ENCODE data around the gene GNAQ. TPM values are rescaled to one million over a fixed set of nuclear protein-coding genes. Genes with fewer than 3 reads are reported as not detected.

GNAQ gene
- total RNA-seq, 6 donors from 2014 or later = 50.3 to 117 (median 94.3) TPM

GRCh38 chr9:77912895-77913693 is 118.5 kb downstream of the GNAQ start:
- no peak overlapping the region for H3K4me3 ChIP-seq
- H3K9me3 ChIP-seq = no peaks in the 10 kb centered on the region
- WGBS, 2 donors = 68 to 82% methylated on average over 3 of the region's 3 CpGs
- H3K36me3 ChIP-seq = no peaks in the 10 kb centered on the region
- ATAC-seq (ENCODE audit: low FRiP score in 2 of 2) = no peak
- peaks cover 9 to 27% (median 10%) of the 10 kb centered on the region in 4 donors for H3K4me1 ChIP-seq
- TF ChIP-seq CTCF (IDR thresholded peaks at IDR 0.05) (no peak), POLR2A (IDR thresholded peaks at IDR 0.05) (no peak), EP300 (IDR thresholded peaks at IDR 0.05) (no peak), POLR2AphosphoS5 (IDR thresholded peaks at IDR 0.05) (no peak)
- H3K27ac ChIP-seq = no peak overlapping the region
- no peaks in the 10 kb centered on the region for H3K27me3 ChIP-seq
- DNase-seq = no peak

GRCh38 chr9:77911928-77912327 is 119.7 kb downstream of the GNAQ start:
- no peak for DNase-seq
- no peak for TF ChIP-seq POLR2A (IDR thresholded peaks at IDR 0.05)
- no peak for TF ChIP-seq EP300 (IDR thresholded peaks at IDR 0.05)
- no peak for TF ChIP-seq CTCF (IDR thresholded peaks at IDR 0.05)
- TF ChIP-seq POLR2AphosphoS5 (IDR thresholded peaks at IDR 0.05) = no peak
- Histone ChIP-seq H3K4me1 (peaks cover 9 to 25% (median 12%) of the 10 kb centered on the region in 4 donors), H3K4me3 (no peak overlapping the region), H3K27ac (no peak overlapping the region), H3K27me3 (no peaks in the 10 kb centered on the region), H3K9me3 (no peaks in the 10 kb centered on the region), H3K36me3 (no peaks in the 10 kb centered on the region)
- WGBS, 2 donors = 76 to 87% methylated on average over 2 of the region's 2 CpGs
- no peak for ATAC-seq (ENCODE audit: low FRiP score in 2 of 2)

- DNase-seq (no peak), ATAC-seq (ENCODE audit: low FRiP score in 2 of 2) (no peak)
- no peaks in the 10 kb centered on the region for H3K9me3 ChIP-seq
- no peaks in the 10 kb centered on the region for H3K27me3 ChIP-seq
- H3K27ac ChIP-seq = no peak overlapping the region
- no peaks in the 10 kb centered on the region for H3K36me3 ChIP-seq
- H3K4me1 ChIP-seq = peaks cover 9 to 27% (median 14%) of the 10 kb centered on the region in 4 donors
- TF ChIP-seq POLR2AphosphoS5 (IDR thresholded peaks at IDR 0.05) = no peak
- no peak for TF ChIP-seq CTCF (IDR thresholded peaks at IDR 0.05)
- H3K4me3 ChIP-seq = no peak overlapping the region
- 55 to 60% methylated on average over 5 of the region's 5 CpGs for WGBS, 2 donors
Measured at GRCh38 chr9:77910194-77910621, 121.4 kb downstream of the GNAQ start.

GRCh38 chr9:77909306-77909705 is 122.3 kb downstream of the GNAQ start:
- no peaks in the 10 kb centered on the region for H3K9me3 ChIP-seq
- no peak for DNase-seq
- no peak for TF ChIP-seq CTCF (IDR thresholded peaks at IDR 0.05)
- TF ChIP-seq POLR2AphosphoS5 (IDR thresholded peaks at IDR 0.05) = no peak
- TF ChIP-seq EP300 (IDR thresholded peaks at IDR 0.05) = no peak
- TF ChIP-seq POLR2A (IDR thresholded peaks at IDR 0.05) = no peak
- no peak overlapping the region for H3K4me3 ChIP-seq
- no peaks in the 10 kb centered on the region for H3K27me3 ChIP-seq
- H3K36me3 ChIP-seq = no peaks in the 10 kb centered on the region
- no peak overlapping the region for H3K27ac ChIP-seq
- WGBS, 2 donors = 47 to 71% methylated on average over 5 of the region's 5 CpGs
- H3K4me1 ChIP-seq = peaks cover 9 to 27% (median 14%) of the 10 kb centered on the region in 4 donors
- ATAC-seq (ENCODE audit: low FRiP score in 2 of 2) = no peak

- Histone ChIP-seq H3K27me3 (no peaks in the 10 kb centered on the region), H3K36me3 (no peaks in the 10 kb centered on the region), H3K4me3 (no peak overlapping the region), H3K27ac (no peak overlapping the region), H3K9me3 (no peaks in the 10 kb centered on the region), H3K4me1 (peaks cover 9 to 31% (median 15%) of the 10 kb centered on the region in 4 donors)
- TF ChIP-seq CTCF (IDR thresholded peaks at IDR 0.05) = no peak
- no peak for TF ChIP-seq POLR2AphosphoS5 (IDR thresholded peaks at IDR 0.05)
- TF ChIP-seq POLR2A (IDR thresholded peaks at IDR 0.05) = no peak
- TF ChIP-seq EP300 (IDR thresholded peaks at IDR 0.05) = no peak
- ATAC-seq (ENCODE audit: low FRiP score in 2 of 2) (no peak), DNase-seq (no peak)
- 95 to 100% methylated on average over 2 of the region's 2 CpGs for WGBS, 2 donors
Measured at GRCh38 chr9:77908293-77908692, 123.3 kb downstream of the GNAQ start.

Data from upper lobe of left lung (tissue), 6 donors.